HepG2 (cell line): Measurements from ENCODE around the gene MORC4.

ENCODE experiments used
- HIVEP1 ChIP-seq: sonication (generic); formaldehyde crosslinking; IDR thresholded peaks from 2 replicates; pipeline ENCODE4 v1.4.0; 2020; ENCODE audit warnings: mild to moderate bottlenecking, missing genetic modification reagents
- HNRNPUL1 ChIP-seq: fragments of 200-400 bp; formaldehyde crosslinking; IDR thresholded peaks from 2 replicates; pipeline ENCODE4 v1.6.1; 2017; ENCODE audit warnings: low read depth, mild to moderate bottlenecking, low read length, moderate library complexity
- SRF ChIP-seq: IDR thresholded peaks from 2 replicates; pipeline ENCODE4 v1.6.1; 2011; ENCODE audit warnings: mild to moderate bottlenecking, low read depth, low read length, moderate library complexity
- SRSF9 ChIP-seq: fragments of 200-400 bp; formaldehyde crosslinking; IDR thresholded peaks from 2 replicates; pipeline ENCODE4 v1.6.1; 2018; ENCODE audit warnings: borderline replicate concordance, mild to moderate bottlenecking, low read depth, low read length; ENCODE audit not compliant: insufficient read depth, poor library complexity, severe bottlenecking
- ZFP62 ChIP-seq: sonication (generic); formaldehyde crosslinking; IDR thresholded peaks from 2 replicates; pipeline ENCODE4 v1.4.0; 2020; ENCODE audit warnings: missing genetic modification reagents
- ZNF354B ChIP-seq: sonication (generic); formaldehyde crosslinking; IDR thresholded peaks from 2 replicates; pipeline ENCODE4 v1.8.0; 2022; ENCODE audit warnings: mild to moderate bottlenecking, missing genetic modification reagents
- TF ChIP-seq, protein P1 (sequence below): sonication (generic); formaldehyde crosslinking; IDR thresholded peaks from 2 replicates; pipeline ENCODE4 v1.4.0; 2020; ENCODE audit warnings: mild to moderate bottlenecking, missing genetic modification reagents

DNA sequence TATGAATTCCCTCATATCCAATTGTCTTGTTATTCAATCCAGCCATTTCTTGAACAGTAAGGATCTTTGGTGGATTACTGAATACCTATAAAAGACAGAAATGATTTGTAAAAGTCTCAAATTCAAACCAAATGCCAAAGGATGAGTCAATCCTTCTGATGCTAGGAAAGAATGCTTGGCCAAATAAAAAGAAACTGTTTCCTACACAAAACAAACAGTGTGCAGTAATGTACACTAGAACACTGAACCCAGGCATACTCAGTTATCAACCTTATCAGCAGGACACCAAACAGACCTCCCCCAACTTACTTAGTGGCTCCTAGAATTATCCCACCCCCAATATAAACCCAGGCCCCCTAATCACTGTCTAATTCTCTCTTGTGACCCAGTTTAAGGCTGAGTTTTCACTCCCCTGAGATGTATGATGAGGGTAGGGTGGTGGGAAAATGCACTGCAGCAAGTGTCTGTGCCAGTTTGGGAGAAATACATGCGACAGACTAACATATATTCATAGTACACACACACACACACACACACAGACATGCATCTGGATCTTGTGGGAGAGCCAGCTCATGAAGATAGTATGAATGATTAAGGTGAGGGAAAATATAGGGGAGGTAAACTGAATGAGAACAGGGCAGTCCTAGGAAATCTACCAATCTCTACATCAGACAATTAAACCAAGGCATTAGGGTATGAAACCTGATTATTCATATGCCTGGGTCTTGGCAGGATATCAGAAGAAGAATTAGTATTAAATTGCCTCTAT, 44.8 kb downstream of the MORC4 start:
- TF ChIP-seq SRSF9 (no peak), ZFP62 (CRISPR knock-in tag) (no peak), HIVEP1 (CRISPR knock-in tag) (no peak), SRF (no peak), ZNF354B (no peak), HNRNPUL1 (no peak)
- TF ChIP-seq, protein P1, sequence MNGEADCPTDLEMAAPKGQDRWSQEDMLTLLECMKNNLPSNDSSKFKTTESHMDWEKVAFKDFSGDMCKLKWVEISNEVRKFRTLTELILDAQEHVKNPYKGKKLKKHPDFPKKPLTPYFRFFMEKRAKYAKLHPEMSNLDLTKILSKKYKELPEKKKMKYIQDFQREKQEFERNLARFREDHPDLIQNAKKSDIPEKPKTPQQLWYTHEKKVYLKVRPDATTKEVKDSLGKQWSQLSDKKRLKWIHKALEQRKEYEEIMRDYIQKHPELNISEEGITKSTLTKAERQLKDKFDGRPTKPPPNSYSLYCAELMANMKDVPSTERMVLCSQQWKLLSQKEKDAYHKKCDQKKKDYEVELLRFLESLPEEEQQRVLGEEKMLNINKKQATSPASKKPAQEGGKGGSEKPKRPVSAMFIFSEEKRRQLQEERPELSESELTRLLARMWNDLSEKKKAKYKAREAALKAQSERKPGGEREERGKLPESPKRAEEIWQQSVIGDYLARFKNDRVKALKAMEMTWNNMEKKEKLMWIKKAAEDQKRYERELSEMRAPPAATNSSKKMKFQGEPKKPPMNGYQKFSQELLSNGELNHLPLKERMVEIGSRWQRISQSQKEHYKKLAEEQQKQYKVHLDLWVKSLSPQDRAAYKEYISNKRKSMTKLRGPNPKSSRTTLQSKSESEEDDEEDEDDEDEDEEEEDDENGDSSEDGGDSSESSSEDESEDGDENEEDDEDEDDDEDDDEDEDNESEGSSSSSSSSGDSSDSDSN: no peak
